H1 (cell line): ENCODE results near the gene IL5RA. TPM values are rescaled to one million over a fixed set of nuclear protein-coding genes. Genes with fewer than 3 reads are reported as not detected.

Experiments
- E2F6 ChIP-seq: IDR thresholded peaks from 2 replicates; pipeline ENCODE4 v1.6.1; 2012; ENCODE audit warnings: inconsistent platforms
- POU5F1 ChIP-seq: IDR thresholded peaks from 2 replicates; pipeline ENCODE4 v1.6.1; 2011; ENCODE audit warnings: low read depth, mild to moderate bottlenecking, low read length, moderate library complexity
- polyA plus RNA-seq, 7 experiments: library from polyadenylated mRNA; depleted of rRNA in 3 of 7; stranded (reverse) in 5 of 7; unstranded in 2 of 7; fragments of >200 nt in 5 of 7; fragments of 200-250 nt in 2 of 7; gene quantifications; 1 replicate in 5 of 7; 2 replicates in 1 of 7; 4 replicates in 1 of 7; pipeline versions ENCODE4 v1.2.1 to v1.2.3, GENCODE V29; 2011 to 2013; ENCODE audit warnings: missing spikeins in 2 of 7, mixed read lengths in 2 of 7
- total RNA-seq: library from RNA; stranded (reverse); fragmentation: NEBNext Ultra II Directional; extraction: Animal tissue kit (Norgen Biotek cat#: 25700); gene quantifications from 2 replicates; pipeline ENCODE4 v1.2.1, GENCODE V29; 2021

The IL5RA gene
- total and polyA plus RNA-seq, 2 of the 8 experiments (the other 6 are each of a cell fraction or from before 2014, with no cell fraction given): not detected

GRCh38 chr3:3129579-3129978 is 19.4 kb upstream of the IL5RA start (continued):
- TF ChIP-seq POU5F1 (no peak), E2F6 (no peak)
